ENCODE data around the gene GPATCH2.
"Not testable (repeated sequence)": the region's sequence is repeated elsewhere in the genome, so short reads cannot be mapped to it uniquely, and the experiment has no call there.

GPATCH2 gene

DNA sequence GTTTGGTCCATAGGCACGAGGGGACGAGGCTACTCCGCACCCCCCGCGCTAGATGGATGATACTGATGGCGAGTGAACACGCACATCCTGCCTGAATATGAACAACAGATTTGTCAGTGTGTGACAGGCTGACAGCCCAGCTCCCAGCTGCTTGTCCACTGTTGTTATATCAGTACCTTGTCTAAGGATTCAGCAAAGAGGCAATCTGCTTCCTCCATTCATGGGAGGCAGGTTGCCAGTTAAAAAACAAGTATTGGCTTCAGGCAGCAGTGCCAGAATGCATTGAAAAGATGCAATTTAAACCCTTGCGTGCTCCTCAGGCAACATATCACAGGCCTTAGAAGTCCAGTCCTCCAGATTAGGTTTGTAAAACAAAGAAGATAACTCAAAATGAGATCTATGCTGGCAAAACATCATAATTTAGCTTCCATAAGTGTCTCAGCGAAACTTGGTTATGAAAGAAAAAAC, 223.3 kb downstream of the GPATCH2 start:
- TF ChIP-seq, protein P1, sequence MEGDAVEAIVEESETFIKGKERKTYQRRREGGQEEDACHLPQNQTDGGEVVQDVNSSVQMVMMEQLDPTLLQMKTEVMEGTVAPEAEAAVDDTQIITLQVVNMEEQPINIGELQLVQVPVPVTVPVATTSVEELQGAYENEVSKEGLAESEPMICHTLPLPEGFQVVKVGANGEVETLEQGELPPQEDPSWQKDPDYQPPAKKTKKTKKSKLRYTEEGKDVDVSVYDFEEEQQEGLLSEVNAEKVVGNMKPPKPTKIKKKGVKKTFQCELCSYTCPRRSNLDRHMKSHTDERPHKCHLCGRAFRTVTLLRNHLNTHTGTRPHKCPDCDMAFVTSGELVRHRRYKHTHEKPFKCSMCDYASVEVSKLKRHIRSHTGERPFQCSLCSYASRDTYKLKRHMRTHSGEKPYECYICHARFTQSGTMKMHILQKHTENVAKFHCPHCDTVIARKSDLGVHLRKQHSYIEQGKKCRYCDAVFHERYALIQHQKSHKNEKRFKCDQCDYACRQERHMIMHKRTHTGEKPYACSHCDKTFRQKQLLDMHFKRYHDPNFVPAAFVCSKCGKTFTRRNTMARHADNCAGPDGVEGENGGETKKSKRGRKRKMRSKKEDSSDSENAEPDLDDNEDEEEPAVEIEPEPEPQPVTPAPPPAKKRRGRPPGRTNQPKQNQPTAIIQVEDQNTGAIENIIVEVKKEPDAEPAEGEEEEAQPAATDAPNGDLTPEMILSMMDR (IDR thresholded peaks at IDR 0.05; ENCODE audit: borderline replicate concordance, insufficient read depth, low read depth, low read length): no peak

DNA sequence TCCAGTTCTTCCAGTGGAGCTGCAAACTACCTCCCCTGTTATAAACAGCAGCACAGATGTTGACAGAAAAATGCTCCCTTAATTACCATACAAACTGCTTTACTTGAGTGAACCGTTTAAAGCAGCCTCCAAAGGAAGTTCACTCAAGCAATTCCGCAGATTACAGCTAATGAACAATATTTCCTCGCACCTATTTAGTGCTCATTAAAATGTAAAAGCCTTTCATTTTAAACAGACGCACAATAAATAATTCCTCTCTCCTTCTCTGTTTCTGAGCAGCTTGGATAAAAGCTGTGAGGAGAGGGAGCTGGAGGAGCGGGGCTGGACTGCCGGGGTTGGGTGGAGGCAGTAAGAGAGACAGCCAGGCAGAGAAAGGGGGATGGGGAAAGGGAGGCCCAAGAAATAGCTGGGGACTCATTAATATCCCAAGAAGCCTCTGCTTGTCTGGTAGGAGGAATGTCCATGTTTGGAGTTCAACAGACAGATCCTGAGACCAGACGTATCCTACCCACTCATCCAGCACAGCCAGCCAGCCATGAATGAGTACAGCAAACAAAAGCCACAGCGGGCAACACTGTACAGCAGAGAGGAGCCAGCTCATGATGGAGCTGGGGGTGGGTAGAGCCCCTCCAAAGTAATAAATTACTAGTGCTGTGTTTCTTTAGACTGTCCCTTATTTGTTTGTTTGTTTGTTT, 227.7 kb downstream of the GPATCH2 start:
- TF ChIP-seq, protein P1 (IDR thresholded peaks at IDR 0.05; ENCODE audit: borderline replicate concordance, insufficient read depth, low read depth, low read length): no peak
- H3K4me3 ChIP-seq (ENCODE audit: low read depth, low read length): no peak overlapping the region

More for the DNA sequence above, 223.3 kb downstream of the GPATCH2 start:
- no peak overlapping the region for H3K4me3 ChIP-seq (ENCODE audit: low read depth, low read length)

DNA sequence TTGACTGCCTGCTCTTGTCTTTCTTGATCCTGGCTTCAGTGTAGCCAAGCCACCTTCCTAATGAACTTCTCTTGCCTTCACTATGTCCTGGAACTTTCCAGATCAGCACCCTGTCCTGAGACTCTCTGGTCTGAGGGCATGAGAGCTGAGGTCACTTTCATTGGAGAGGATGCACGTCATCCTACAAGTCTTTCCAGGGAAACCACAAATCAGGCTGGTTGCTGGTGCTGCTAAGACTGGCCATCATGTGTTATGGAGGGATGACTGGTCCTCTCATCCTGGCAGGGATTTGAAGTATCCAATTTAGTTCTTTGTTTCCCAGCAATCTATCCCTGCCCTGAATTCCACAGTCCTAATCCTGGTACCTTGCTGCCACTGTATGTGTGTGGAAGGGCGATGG, 228.6 kb downstream of the GPATCH2 start:
- H3K4me3 ChIP-seq (ENCODE audit: low read depth, low read length): no peak overlapping the region
- TF ChIP-seq, protein P1 (IDR thresholded peaks at IDR 0.05; ENCODE audit: borderline replicate concordance, insufficient read depth, low read depth, low read length): no peak

DNA sequence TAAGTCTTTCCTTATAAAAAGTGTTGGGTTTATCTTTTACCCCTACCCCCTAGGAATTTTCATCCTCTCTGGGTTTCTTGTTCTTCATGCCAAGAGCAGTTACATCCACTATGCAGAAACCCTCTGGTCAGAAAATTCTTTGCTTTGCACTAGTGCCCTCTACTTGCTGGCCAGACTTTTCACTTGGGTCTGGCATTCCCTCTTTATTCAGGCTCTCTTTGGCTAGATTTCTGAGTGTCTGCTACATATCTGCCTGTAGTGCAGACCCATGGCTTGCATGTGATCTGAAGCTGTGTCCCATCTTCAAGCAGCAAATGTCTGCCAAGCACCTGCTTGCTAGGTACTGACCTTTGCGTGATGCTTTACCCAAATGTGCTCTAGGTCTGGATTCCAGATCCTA, 237.0 kb downstream of the GPATCH2 start:
- H3K4me3 ChIP-seq (ENCODE audit: low read depth, low read length): no peak overlapping the region
- TF ChIP-seq, protein P1 (IDR thresholded peaks at IDR 0.05; ENCODE audit: borderline replicate concordance, insufficient read depth, low read depth, low read length): no peak

DNA sequence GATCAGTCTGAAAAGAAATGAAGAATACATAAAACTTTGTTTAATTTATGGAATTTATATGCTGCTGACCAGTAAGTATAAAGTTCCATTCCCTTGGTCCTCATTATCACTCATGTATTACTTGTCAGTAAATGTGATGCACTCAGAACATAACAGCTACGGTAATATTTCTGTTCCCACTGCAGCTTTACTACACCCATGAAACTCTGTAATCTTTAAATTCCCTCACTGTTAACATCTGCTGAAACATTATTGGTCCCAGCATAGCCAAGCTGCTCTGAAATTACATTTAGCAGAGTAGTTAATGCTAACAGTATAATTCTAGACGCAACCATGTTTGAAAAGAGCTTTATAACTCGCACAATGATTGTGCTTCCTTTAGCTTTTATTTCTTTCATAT, 238.4 kb downstream of the GPATCH2 start:
- TF ChIP-seq, protein P1 (IDR thresholded peaks at IDR 0.05; ENCODE audit: borderline replicate concordance, insufficient read depth, low read depth, low read length): no peak
- H3K4me3 ChIP-seq (ENCODE audit: low read depth, low read length): no peak overlapping the region

DNA sequence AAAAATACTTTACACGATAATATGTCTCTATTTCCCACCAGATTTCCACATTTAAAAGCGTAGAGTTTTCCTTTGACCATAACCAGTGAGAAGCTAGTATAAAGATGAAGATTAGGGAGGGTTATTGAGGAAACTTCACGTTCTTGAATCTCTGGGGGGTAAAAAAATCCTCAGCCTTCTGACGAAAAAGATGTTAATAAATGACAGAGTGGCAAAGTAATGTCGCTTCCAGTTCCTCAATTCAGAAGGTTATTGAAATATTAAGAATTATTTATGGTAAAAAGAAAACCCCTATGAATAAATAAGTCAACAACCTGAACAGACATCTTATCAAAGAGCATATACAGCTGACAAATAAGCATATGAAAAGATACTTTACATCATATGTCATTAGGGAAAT, 241.0 kb downstream of the GPATCH2 start:
- no peak overlapping the region for H3K4me3 ChIP-seq (ENCODE audit: low read depth, low read length)
- TF ChIP-seq, protein P1 (IDR thresholded peaks at IDR 0.05; ENCODE audit: borderline replicate concordance, insufficient read depth, low read depth, low read length): no peak

DNA sequence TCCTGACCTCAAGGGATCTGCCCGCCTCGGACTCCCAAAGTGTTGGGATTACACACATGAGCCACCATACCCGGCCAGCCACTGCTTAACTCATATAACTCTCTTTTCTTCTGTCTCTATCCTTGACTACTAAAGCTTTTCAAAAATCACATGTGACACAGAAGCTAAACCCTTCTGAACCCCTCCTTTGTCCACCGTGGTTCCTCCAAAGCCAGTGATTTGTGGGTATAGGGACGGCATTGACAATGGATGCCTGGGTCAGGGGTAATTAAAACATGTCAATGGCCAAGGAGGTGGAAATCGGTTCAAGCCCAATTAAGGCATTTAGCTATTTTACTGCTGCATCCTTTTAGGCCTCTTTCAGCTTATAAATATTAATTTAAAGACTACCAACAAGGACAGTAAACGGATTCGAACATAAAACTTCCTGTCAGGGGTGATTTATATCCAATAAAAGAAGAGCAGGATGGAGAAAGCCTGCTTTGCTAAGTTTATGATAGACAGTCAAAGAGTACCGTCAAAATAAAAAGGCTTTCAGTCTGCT, 242.3 kb downstream of the GPATCH2 start:
- TF ChIP-seq, protein P1 (IDR thresholded peaks at IDR 0.05; ENCODE audit: borderline replicate concordance, insufficient read depth, low read depth, low read length): no peak

DNA sequence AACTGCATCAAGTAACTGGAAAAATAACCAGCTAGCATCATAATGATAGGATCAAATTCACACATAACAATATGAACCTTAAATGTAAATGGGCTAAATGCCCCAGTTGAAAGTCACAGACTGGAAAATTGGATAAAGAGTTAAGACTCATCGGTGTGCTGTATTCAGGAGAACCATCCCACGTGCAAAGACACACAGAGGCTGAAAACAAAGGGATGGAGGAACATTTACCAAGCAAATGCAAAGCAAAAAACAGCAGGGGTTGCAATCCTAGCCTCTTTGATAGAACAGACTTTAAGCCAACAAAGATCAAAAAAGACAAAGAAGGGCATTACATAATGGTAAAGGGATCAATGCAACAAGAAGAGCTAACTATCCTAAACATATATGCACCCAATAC, 249.1 kb downstream of the GPATCH2 start:
- not testable (repeated sequence) for H3K4me3 ChIP-seq (ENCODE audit: low read depth, low read length)

More for the DNA sequence above, 242.3 kb downstream of the GPATCH2 start:
- no peak overlapping the region for H3K4me3 ChIP-seq (ENCODE audit: low read depth, low read length)

DNA sequence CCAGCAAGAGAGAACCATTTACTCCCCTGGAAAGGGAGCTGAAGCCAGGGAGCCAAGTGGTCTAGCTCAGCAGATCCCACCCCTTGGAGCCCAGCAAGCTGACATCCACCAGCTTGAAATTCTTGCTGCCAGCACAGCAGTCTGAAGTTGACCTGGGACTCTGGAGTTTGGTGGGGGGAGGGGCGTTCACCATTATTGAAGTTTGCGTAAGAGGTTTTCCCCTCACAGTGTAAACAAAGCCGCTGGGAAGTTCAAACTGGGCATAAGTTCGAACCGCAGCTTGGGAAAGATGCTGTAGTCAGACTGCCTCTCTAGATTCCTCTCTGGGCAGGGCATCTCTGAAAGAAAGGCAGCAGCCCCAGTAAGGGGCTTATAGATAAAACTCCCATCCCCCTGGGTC, 251.1 kb downstream of the GPATCH2 start:
- not testable (repeated sequence) for H3K4me3 ChIP-seq (ENCODE audit: low read depth, low read length)
